HCT116 (cell line): ENCODE measurements around the gene ZNHIT2. TPM values are rescaled to one million over a fixed set of nuclear protein-coding genes. Genes with fewer than 3 reads are reported as not detected.

ENCODE experiments used
- ATAC-seq: fragments of 200-7000 bp; cut with Tn5 transposase; 2 replicates; pipeline ENCODE4 v1.9.1; 2020; ENCODE audit warnings: mild to moderate bottlenecking, moderate library complexity
- BruUV-seq: library from RNA; stranded (reverse); fragments of 400-500 nt; replicated peaks from 2 replicates; lab custom pipeline; 2021; lab: Mats Ljungman, UMichigan
- CTCF ChIA-PET: fragments of 300-600 bp; sonication (Branson Sonifier 250); formaldehyde crosslinking; loops from one replicate; lab custom pipeline; 2021; ENCODE audit warnings: antibody characterized with exemption; lab: Charles Lee
- POLR2A ChIA-PET: fragments of 300-600, 350-600 bp; sonication (Branson Sonifier 250); formaldehyde crosslinking; loops from one replicate; lab custom pipeline; 2021; ENCODE audit warnings: antibody characterized with exemption; lab: Charles Lee
- RAD21 ChIA-PET, 2 experiments: fragments of 300-600 bp; sonication (Branson Sonifier 250); formaldehyde crosslinking; loops; one replicate each; lab custom pipeline; 2023; ENCODE audit warnings: low total read pairs in 2 of 2; ENCODE audit not compliant: uncharacterized antibody in 2 of 2, unreplicated experiment in 2 of 2, low non-redundant PET in 1 of 2; lab: Charles Lee
- DNase-seq: peaks from one replicate; pipeline ENCODE4 v3.0.0-alpha.2; 2010; ENCODE audit warnings: low read depth, low spot score
- H2AFZ ChIP-seq: fragments of 200-600 bp; shearing (Covaris generic), sonication (generic); 2 replicates; pipeline ENCODE4 v1.6.1; 2017; ENCODE audit warnings: low read depth, mixed run types, mixed read lengths, antibody characterized with exemption, low read length; ENCODE audit not compliant: poor library complexity, severe bottlenecking
- H3K27ac ChIP-seq: 2 replicates; pipeline ENCODE4 v1.5.1; 2012; ENCODE audit warnings: low read depth, low read length
- H3K27me3 ChIP-seq: fragments of 200-600 bp; sonication (generic); 2 replicates; pipeline ENCODE4 v1.6.1; 2016; ENCODE audit warnings: mixed run types, low read length, mixed read lengths; ENCODE audit not compliant: insufficient read depth
- H3K36me3 ChIP-seq, 2 experiments: fragments of 200-500 bp in 1 of 2; fragments of 200-600 bp in 1 of 2; sonication (Bioruptor generic) in 1 of 2; sonication (generic) in 1 of 2; 2 replicates each; pipeline versions ENCODE4 v1.5.1 to v1.6.1; 2014 to 2016; ENCODE audit warnings: low read length in 2 of 2, inconsistent platforms in 1 of 2, mixed read lengths in 1 of 2, mixed run types in 1 of 2; ENCODE audit not compliant: insufficient read depth in 2 of 2, control insufficient read depth in 1 of 2
- H3K4me1 ChIP-seq, 2 experiments: fragments of 200-600 bp in 1 of 2; sonication (generic) in 1 of 2; 2 replicates each; pipeline versions ENCODE4 v1.5.1 to v1.6.1; 2012 to 2017; ENCODE audit warnings: low read length in 2 of 2, inconsistent platforms in 1 of 2, mild to moderate bottlenecking in 1 of 2, mixed read lengths in 1 of 2, mixed run types in 1 of 2, moderate library complexity in 1 of 2; ENCODE audit not compliant: insufficient read depth in 2 of 2, control insufficient read depth in 1 of 2
- H3K4me2 ChIP-seq: fragments of 200-600 bp; sonication (generic); 2 replicates; pipeline ENCODE4 v1.6.1; 2017; ENCODE audit warnings: mixed run types, low read length, mixed read lengths
- H3K4me3 ChIP-seq, 2 experiments: fragments of 200-600 bp in 1 of 2; sonication (generic) in 1 of 2; replicated peaks in 1 of 2; 2 replicates each; pipeline ENCODE4 v1.5.1; 2011 to 2016; ENCODE audit warnings: low read length in 2 of 2, control low read depth in 1 of 2, low read depth in 1 of 2, mild to moderate bottlenecking in 1 of 2, mixed read lengths in 1 of 2, mixed run types in 1 of 2
- H3K79me2 ChIP-seq: fragments of 200-600 bp; sonication (generic); 2 replicates; pipeline ENCODE4 v1.6.1; 2017; ENCODE audit warnings: mild to moderate bottlenecking, mixed run types, low read length, moderate library complexity, mixed read lengths; ENCODE audit not compliant: insufficient read depth
- H3K9ac ChIP-seq: fragments of 200-600 bp; sonication (generic); 2 replicates; pipeline ENCODE4 v1.6.1; 2016; ENCODE audit warnings: low read length, mixed read lengths
- H3K9me2 ChIP-seq: fragments of 200-600 bp; sonication (generic), shearing (Covaris generic); 2 replicates; pipeline ENCODE4 v1.6.1; 2017; ENCODE audit warnings: mixed run types, mild to moderate bottlenecking, moderate library complexity; ENCODE audit not compliant: insufficient read depth
- H3K9me3 ChIP-seq, 2 experiments: fragments of 200-500 bp in 1 of 2; fragments of 200-600 bp in 1 of 2; sonication (Bioruptor generic) in 1 of 2; sonication (generic) in 1 of 2; 2 replicates each; pipeline ENCODE4 v1.6.1; 2014 to 2017; ENCODE audit warnings: low read length in 2 of 2, mixed read lengths in 2 of 2, inconsistent platforms in 1 of 2, low read depth in 1 of 2, mild to moderate bottlenecking in 1 of 2, mixed run types in 1 of 2, moderate library complexity in 1 of 2; ENCODE audit not compliant: control insufficient read depth in 1 of 2, insufficient read depth in 1 of 2
- H4K20me1 ChIP-seq: fragments of 200-600 bp; sonication (generic), shearing (Covaris generic); 2 replicates; pipeline ENCODE4 v1.6.1; 2017; ENCODE audit warnings: mixed run types, mild to moderate bottlenecking, moderate library complexity; ENCODE audit not compliant: insufficient read depth
- EZH2phosphoT487 ChIP-seq: fragments of 200-600 bp; IDR thresholded peaks from 2 replicates; pipeline ENCODE4 v1.6.1; 2018; ENCODE audit warnings: antibody characterized with exemption, borderline replicate concordance
- FOSL1 ChIP-seq: IDR thresholded peaks from 2 replicates; pipeline ENCODE4 v1.6.1; 2012; ENCODE audit warnings: low read depth
- POLR2AphosphoS5 ChIP-seq: IDR thresholded peaks from 2 replicates; pipeline ENCODE4 v1.6.1; 2011; ENCODE audit warnings: mild to moderate bottlenecking, low read depth, low read length, moderate library complexity
- RAD21 ChIP-seq: IDR thresholded peaks from 2 replicates; pipeline ENCODE4 v1.6.1; 2012; ENCODE audit warnings: low read depth, mild to moderate bottlenecking
- SIN3A ChIP-seq: IDR thresholded peaks from 2 replicates; pipeline ENCODE4 v1.6.1; 2012; ENCODE audit warnings: low read depth
- SP1 ChIP-seq: IDR thresholded peaks from 2 replicates; pipeline ENCODE4 v1.6.1; 2012; ENCODE audit warnings: low read depth
- TCF7L2 ChIP-seq: IDR thresholded peaks from 2 replicates; pipeline ENCODE4 v1.7.0; 2011; ENCODE audit warnings: borderline replicate concordance, inconsistent platforms; ENCODE audit not compliant: insufficient read depth, insufficient read length; ENCODE audit errors: extremely low read depth
- YY1 ChIP-seq: IDR thresholded peaks from 2 replicates; pipeline ENCODE4 v1.6.1; 2011; ENCODE audit warnings: low read length, low read depth, moderate library complexity, mild to moderate bottlenecking; ENCODE audit not compliant: insufficient replicate concordance; ENCODE audit errors: extremely low read depth
- ZNF274 ChIP-seq: fragments of 200-500 bp; sonication (Bioruptor generic); IDR thresholded peaks from 2 replicates; pipeline ENCODE4 v1.6.1; 2014; ENCODE audit warnings: mild to moderate bottlenecking, low read depth, low read length, inconsistent platforms
- intact Hi-C: fragments of 100-400 bp; cut with micrococcal nuclease; formaldehyde crosslinking; loops from 2 replicates; pipeline ENCODE4 v1.10.0; 2022
- total RNA-seq: library from RNA; stranded (reverse); gene quantifications from one replicate; pipeline ENCODE4 v1.2.1, GENCODE V29; 2021; ENCODE audit not compliant: unreplicated experiment
- TF ChIP-seq, protein P1 (sequence below): IDR thresholded peaks from 2 replicates; pipeline ENCODE4 v1.6.1; 2012
- TF ChIP-seq, protein P2 (sequence below): IDR thresholded peaks from 2 replicates; pipeline ENCODE4 v1.6.1; 2012; ENCODE audit warnings: low read depth

Gene ZNHIT2
- total RNA-seq, 1 experiment from 2014 or later: 18.8 TPM

DNA sequence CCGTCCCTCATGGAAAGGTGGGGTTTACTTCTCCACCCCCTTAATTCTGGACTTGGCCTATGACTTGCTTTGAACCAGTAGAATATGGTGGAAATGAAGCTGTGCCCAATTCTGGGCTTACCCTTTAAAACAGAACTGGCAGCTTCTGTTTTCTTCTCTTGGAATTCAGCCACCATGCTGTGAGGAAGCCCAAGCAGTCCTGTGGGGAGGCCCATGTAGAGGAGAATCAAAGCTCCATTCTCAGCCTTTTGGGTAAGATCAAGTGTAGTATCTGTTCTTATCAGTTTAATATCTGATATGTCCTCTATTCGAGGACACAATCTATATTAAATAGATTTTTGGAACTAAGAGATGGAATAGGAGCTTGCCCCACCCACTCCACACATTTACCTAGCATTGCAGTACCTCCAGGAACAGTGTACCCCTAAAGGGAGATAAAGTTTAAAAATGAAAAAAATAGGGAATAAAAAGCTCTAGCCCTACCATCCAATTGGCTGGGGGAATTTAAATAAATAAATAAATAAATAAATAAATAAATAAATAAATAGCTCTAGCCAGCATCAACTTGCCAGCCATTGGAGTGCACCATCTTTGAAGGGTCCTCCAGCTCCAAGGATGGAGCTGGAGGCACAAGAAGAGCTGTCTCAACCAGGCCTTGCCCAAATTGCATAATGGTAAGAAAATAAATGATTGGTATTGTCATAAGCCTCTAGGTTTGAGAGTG is 30.0 kb upstream of the ZNHIT2 start:
- intact Hi-C loops: no loop called here
- no peaks in the 10 kb centered on the region for H3K36me3 ChIP-seq

DNA sequence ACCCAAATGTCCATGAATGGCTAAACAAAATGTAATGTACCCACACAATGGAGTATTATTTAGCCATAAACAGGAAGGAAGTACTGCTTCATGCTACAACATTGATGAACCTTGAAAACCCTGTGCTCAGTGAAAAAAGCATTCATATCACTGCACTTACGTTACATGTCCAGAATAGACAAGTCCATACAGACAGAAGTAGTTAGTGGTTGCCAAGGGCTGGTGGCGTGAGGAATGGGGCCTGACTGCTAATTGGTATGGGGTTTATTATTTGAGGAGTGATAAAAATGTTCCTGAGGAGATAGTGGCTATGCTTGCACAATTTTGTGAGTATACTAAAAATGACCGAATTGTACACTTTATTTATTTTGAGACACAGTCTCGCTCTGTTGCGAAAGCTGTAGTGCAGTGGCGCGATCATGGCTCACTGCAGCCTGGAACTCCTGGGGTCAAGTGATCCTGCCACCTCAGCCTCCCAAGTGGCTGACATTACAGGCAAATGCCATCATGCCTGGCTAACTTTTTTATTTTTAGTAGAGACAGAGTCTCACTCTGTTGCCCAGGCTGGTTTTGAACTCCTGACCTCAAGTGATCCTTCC is 24.5 kb upstream of the ZNHIT2 start:
- ChIA-PET RAD21 (no interaction called here), POLR2A (no interaction called here)
- H2AFZ ChIP-seq: no peak overlapping the region

More for the DNA sequence above, 30.0 kb upstream of the ZNHIT2 start:
- no peak for ATAC-seq
- H3K4me3 ChIP-seq: no peak overlapping the region
- POLR2A ChIA-PET: interaction anchor here (1.0 to 1.2 kb wide), 2 partner anchors 12 to 18 kb away, joined by 3 to 6 read pairs; no protein-coding TSS in a partner anchor
- no peaks in the 10 kb centered on the region for H3K27me3 ChIP-seq
- no peak overlapping the region for H3K4me2 ChIP-seq
- H3K9ac ChIP-seq: no peak overlapping the region
- H4K20me1 ChIP-seq: no peaks in the 10 kb centered on the region
- peaks cover 15 to 23% of the 10 kb centered on the region in 2 experiments for H3K4me1 ChIP-seq
- no peak overlapping the region for H2AFZ ChIP-seq
- no peaks in the 10 kb centered on the region for H3K9me2 ChIP-seq
- no peak for DNase-seq
- no peak overlapping the region for H3K27ac ChIP-seq
- H3K9me3 ChIP-seq: peaks cover 0 to 7% of the 10 kb centered on the region in 2 experiments; a peak in 1 of 4 replicates
- TF ChIP-seq EZH2phosphoT487: no peak
- TF ChIP-seq YY1: peak; percentile 73
- TF ChIP-seq ZNF274: no peak
- CTCF ChIA-PET: no interaction called here
- RAD21 ChIA-PET: interaction anchor here in 1 of 2 experiments (0.6 kb wide), 1 partner anchor 26 kb away, joined by 5 read pairs; the partner anchor contains the start of gene FAU
- no TSS peak for BruUV-seq
- no peaks in the 10 kb centered on the region for H3K79me2 ChIP-seq

More for the DNA sequence above, 24.5 kb upstream of the ZNHIT2 start:
- no peaks in the 10 kb centered on the region for H4K20me1 ChIP-seq
- ATAC-seq (no peak), DNase-seq (no peak)
- TF ChIP-seq SP1: no peak
- no peak for TF ChIP-seq FOSL1
- TF ChIP-seq SIN3A: no peak
- TF ChIP-seq, protein P1, sequence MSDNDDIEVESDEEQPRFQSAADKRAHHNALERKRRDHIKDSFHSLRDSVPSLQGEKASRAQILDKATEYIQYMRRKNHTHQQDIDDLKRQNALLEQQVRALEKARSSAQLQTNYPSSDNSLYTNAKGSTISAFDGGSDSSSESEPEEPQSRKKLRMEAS: no peak
- no peak for TF ChIP-seq TCF7L2
- no peak for TF ChIP-seq YY1
- no peak for TF ChIP-seq POLR2AphosphoS5
- TF ChIP-seq, protein P2, sequence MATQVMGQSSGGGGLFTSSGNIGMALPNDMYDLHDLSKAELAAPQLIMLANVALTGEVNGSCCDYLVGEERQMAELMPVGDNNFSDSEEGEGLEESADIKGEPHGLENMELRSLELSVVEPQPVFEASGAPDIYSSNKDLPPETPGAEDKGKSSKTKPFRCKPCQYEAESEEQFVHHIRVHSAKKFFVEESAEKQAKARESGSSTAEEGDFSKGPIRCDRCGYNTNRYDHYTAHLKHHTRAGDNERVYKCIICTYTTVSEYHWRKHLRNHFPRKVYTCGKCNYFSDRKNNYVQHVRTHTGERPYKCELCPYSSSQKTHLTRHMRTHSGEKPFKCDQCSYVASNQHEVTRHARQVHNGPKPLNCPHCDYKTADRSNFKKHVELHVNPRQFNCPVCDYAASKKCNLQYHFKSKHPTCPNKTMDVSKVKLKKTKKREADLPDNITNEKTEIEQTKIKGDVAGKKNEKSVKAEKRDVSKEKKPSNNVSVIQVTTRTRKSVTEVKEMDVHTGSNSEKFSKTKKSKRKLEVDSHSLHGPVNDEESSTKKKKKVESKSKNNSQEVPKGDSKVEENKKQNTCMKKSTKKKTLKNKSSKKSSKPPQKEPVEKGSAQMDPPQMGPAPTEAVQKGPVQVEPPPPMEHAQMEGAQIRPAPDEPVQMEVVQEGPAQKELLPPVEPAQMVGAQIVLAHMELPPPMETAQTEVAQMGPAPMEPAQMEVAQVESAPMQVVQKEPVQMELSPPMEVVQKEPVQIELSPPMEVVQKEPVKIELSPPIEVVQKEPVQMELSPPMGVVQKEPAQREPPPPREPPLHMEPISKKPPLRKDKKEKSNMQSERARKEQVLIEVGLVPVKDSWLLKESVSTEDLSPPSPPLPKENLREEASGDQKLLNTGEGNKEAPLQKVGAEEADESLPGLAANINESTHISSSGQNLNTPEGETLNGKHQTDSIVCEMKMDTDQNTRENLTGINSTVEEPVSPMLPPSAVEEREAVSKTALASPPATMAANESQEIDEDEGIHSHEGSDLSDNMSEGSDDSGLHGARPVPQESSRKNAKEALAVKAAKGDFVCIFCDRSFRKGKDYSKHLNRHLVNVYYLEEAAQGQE: no peak
- TF ChIP-seq RAD21: no peak
- TF ChIP-seq, all 23 proteins: peak for 0
- CTCF ChIA-PET: no interaction called here
- H3K36me3 ChIP-seq: no peaks in the 10 kb centered on the region
- intact Hi-C loops: no loop called here
- no peaks in the 10 kb centered on the region for H3K27me3 ChIP-seq
- no peak overlapping the region for H3K27ac ChIP-seq
- H3K4me2 ChIP-seq: no peak overlapping the region
- H3K4me3 ChIP-seq: no peak overlapping the region
- no peaks in the 10 kb centered on the region for H3K4me1 ChIP-seq
- no peak overlapping the region for H3K9ac ChIP-seq
- peaks cover 0 to 2% of the 10 kb centered on the region in 2 experiments; a peak in 1 of 4 replicates for H3K9me3 ChIP-seq
- no TSS peak for BruUV-seq
- H3K9me2 ChIP-seq: no peaks in the 10 kb centered on the region
- H3K79me2 ChIP-seq: no peaks in the 10 kb centered on the region
